ENCODE measurements around the gene GSC.
"Not testable (repeated sequence)": the region's sequence is repeated elsewhere in the genome, so short reads cannot be mapped to it uniquely, and the experiment has no call there.

The GSC gene

DNA sequence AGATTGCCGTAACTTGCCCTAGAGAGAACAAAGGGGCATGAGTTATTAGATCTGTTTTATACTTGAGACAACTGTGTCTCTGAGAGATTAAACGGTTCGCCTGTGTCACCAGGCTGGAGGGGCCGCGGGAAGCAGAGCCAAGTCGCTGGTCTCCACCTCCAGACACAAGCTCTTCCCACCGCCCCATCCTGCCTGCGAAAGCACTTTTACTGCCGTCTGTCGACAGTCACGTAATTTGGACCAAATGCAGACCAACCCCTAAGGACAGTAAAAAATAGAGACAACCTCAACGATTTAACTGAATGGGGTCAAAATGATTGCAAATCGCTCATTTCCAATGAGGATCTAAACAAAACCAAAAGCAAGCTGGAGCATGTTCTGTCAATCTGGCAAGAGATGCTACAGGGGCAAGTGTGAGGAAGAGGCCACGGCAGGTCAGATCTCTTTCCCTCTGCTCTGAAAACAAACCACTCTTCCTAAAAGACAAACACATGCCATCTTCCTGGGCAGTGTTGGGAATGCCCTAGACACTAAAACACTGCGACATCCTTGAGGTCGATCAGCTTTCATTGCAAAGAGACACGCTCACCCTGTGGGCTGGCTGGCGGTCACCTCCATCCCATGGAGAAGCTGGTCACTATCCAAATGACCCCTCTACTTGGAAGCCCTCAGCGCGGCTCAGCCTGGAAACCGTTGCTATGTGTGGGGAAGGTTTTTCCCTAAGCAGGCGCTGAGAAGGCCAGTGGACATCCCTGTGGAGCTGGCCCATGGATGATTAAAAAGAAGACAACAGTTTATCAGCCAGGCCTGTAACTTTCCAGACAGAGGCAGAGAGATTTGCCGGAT lies 17.1 kb downstream of the GSC start:
- H3K9ac ChIP-seq (ENCODE audit: insufficient read length, low read depth): no peak overlapping the region
- TF ChIP-seq ZNF274 (IDR thresholded peaks at IDR 0.05; ENCODE audit: low read depth, low read length) (no peak), SUZ12 (IDR thresholded peaks at IDR 0.05; ENCODE audit: extremely low read depth, insufficient read depth, insufficient read length) (no peak), YY1 (IDR thresholded peaks at IDR 0.05; ENCODE audit: insufficient read depth, insufficient read length) (no peak)
- DNase-seq (ENCODE audit: low read depth, low spot score): no peak
- H3K4me1 ChIP-seq (ENCODE audit: insufficient read depth, insufficient read length): no peaks in the 10 kb centered on the region
- H3K27me3 ChIP-seq (ENCODE audit: insufficient read depth, insufficient read length): no peaks in the 10 kb centered on the region
- no peak overlapping the region for H3K4me3 ChIP-seq (ENCODE audit: insufficient read length, low read depth)
- no peaks in the 10 kb centered on the region for H3K36me3 ChIP-seq (ENCODE audit: insufficient read depth, insufficient read length, low read length)
- H3K9me3 ChIP-seq (ENCODE audit: insufficient read depth, low read length): no peaks in the 10 kb centered on the region

DNA sequence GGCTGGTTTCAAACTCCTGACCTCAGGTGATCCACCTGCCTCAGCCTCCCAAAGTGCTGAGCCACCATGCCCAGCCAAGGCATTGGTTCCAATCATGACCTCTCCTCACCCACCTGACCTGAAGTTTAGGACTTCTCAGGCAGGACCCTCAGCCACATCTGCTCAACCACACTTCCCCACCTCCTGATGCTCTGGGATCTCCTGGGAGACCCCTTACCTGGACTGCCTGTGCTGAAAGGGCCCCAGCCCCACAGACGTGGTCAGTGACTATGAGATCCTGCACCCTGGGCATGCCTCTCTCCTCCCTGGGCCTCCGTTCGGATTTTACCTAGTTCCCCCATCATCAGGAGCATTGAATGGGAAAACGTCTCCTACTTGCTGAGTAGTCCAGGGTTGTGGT lies 18.0 kb downstream of the GSC start:
- Histone ChIP-seq H3K9me3 (ENCODE audit: insufficient read depth, low read length) (no peaks in the 10 kb centered on the region), H3K9ac (ENCODE audit: insufficient read length, low read depth) (no peak overlapping the region), H3K36me3 (ENCODE audit: insufficient read depth, insufficient read length, low read length) (no peaks in the 10 kb centered on the region), H3K4me1 (ENCODE audit: insufficient read depth, insufficient read length) (no peaks in the 10 kb centered on the region), H3K4me3 (ENCODE audit: insufficient read length, low read depth) (no peak overlapping the region), H3K27me3 (ENCODE audit: insufficient read depth, insufficient read length) (no peaks in the 10 kb centered on the region)
- no peak for DNase-seq (ENCODE audit: low read depth, low spot score)
- no peak for TF ChIP-seq SUZ12 (IDR thresholded peaks at IDR 0.05; ENCODE audit: extremely low read depth, insufficient read depth, insufficient read length)
- no peak for TF ChIP-seq YY1 (IDR thresholded peaks at IDR 0.05; ENCODE audit: insufficient read depth, insufficient read length)
- no peak for TF ChIP-seq ZNF274 (IDR thresholded peaks at IDR 0.05; ENCODE audit: low read depth, low read length)

DNA sequence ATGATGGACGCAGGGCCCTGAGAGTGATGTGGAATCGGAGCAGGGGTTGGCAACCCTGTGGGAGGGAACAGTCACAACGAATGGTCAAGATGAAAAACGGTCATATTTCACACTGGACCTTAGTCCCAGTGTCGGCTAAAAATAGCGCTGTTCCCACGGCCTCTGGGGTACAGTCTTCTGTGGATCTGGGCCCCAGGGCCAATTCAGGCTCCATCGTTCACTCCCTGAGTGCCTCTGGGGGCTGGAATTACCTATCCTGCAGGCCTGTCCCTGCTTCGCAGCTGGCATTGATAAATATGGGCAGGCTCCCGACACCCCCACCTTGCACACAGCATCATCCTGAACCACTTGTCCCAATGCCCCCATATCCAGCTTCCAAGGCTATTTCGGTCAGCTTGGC lies 18.6 kb downstream of the GSC start:
- H3K4me1 ChIP-seq (ENCODE audit: insufficient read depth, insufficient read length): no peaks in the 10 kb centered on the region
- no peaks in the 10 kb centered on the region for H3K9me3 ChIP-seq (ENCODE audit: insufficient read depth, low read length)
- DNase-seq (ENCODE audit: low read depth, low spot score): no peak
- no peak for TF ChIP-seq SUZ12 (IDR thresholded peaks at IDR 0.05; ENCODE audit: extremely low read depth, insufficient read depth, insufficient read length)
- no peak for TF ChIP-seq ZNF274 (IDR thresholded peaks at IDR 0.05; ENCODE audit: low read depth, low read length)
- TF ChIP-seq YY1 (IDR thresholded peaks at IDR 0.05; ENCODE audit: insufficient read depth, insufficient read length): no peak
- no peaks in the 10 kb centered on the region for H3K27me3 ChIP-seq (ENCODE audit: insufficient read depth, insufficient read length)
- H3K4me3 ChIP-seq (ENCODE audit: insufficient read length, low read depth): no peak overlapping the region
- no peaks in the 10 kb centered on the region for H3K36me3 ChIP-seq (ENCODE audit: insufficient read depth, insufficient read length, low read length)
- no peak overlapping the region for H3K9ac ChIP-seq (ENCODE audit: insufficient read length, low read depth)

DNA sequence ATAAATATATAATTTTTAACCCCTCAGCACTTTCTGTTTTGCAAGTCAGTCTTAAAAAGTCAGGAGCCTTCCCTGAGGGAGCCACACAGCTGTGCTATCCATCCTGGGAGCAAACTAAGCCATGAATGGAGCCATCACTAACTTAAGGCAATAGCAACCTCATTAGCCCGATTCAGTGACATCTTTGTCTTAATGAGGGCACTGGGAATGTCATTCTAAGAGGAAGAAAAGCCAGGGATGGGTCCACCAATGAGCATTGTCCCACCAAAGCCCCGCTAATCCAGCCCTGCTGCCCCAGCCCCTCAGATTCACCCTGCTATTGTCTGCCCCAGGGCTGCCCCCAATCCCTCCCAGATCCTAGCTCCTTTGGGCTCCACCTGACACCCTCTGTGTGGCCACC lies 19.5 kb downstream of the GSC start:
- Histone ChIP-seq H3K9ac (ENCODE audit: insufficient read length, low read depth) (no peak overlapping the region), H3K36me3 (ENCODE audit: insufficient read depth, insufficient read length, low read length) (no peaks in the 10 kb centered on the region), H3K4me1 (ENCODE audit: insufficient read depth, insufficient read length) (no peaks in the 10 kb centered on the region), H3K9me3 (ENCODE audit: insufficient read depth, low read length) (no peaks in the 10 kb centered on the region), H3K4me3 (ENCODE audit: insufficient read length, low read depth) (no peak overlapping the region), H3K27me3 (ENCODE audit: insufficient read depth, insufficient read length) (no peaks in the 10 kb centered on the region)
- TF ChIP-seq YY1 (IDR thresholded peaks at IDR 0.05; ENCODE audit: insufficient read depth, insufficient read length): no peak
- TF ChIP-seq ZNF274 (IDR thresholded peaks at IDR 0.05; ENCODE audit: low read depth, low read length): no peak
- no peak for TF ChIP-seq SUZ12 (IDR thresholded peaks at IDR 0.05; ENCODE audit: extremely low read depth, insufficient read depth, insufficient read length)
- DNase-seq (ENCODE audit: low read depth, low spot score): no peak

DNA sequence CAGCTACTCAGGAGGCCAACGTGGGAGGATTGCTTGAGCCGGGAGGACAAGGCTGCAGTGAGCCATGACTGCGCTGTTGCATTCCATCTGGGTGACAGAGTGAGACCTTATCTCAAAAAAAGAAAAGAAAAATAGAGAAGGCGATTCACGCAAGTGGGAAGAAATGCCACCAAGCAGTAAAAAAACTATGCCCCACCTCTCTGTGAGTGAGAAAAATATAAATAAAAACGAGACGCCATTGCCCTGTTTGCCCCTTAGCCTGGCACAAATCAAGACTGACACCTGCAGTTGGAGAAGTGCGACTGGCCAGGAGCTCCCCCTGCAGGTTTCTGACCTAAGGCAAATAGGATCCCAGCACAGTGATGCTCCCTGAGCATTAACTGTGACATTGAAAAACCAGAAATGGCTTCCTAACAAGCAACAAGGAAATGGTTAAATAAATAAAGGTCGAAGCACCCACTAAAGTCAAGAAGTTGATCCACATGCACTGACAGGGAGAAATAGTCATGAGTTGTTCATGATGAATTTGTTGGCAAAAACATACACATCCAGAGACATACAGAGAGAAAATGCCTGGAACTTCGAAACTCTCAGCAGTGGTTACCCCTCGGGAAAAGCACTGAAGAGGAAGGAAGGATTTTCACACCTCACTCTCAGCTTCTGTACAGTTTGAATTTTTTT lies 21.1 kb downstream of the GSC start:
- Histone ChIP-seq H3K9ac (ENCODE audit: insufficient read length, low read depth) (no peak overlapping the region), H3K4me1 (ENCODE audit: insufficient read depth, insufficient read length) (no peaks in the 10 kb centered on the region), H3K36me3 (ENCODE audit: insufficient read depth, insufficient read length, low read length) (no peaks in the 10 kb centered on the region), H3K4me3 (ENCODE audit: insufficient read length, low read depth) (no peak overlapping the region), H3K9me3 (ENCODE audit: insufficient read depth, low read length) (no peaks in the 10 kb centered on the region), H3K27me3 (ENCODE audit: insufficient read depth, insufficient read length) (no peaks in the 10 kb centered on the region)
- TF ChIP-seq SUZ12 (IDR thresholded peaks at IDR 0.05; ENCODE audit: extremely low read depth, insufficient read depth, insufficient read length) (no peak), YY1 (IDR thresholded peaks at IDR 0.05; ENCODE audit: insufficient read depth, insufficient read length) (no peak), ZNF274 (IDR thresholded peaks at IDR 0.05; ENCODE audit: low read depth, low read length) (no peak)
- DNase-seq (ENCODE audit: low read depth, low spot score): no peak

DNA sequence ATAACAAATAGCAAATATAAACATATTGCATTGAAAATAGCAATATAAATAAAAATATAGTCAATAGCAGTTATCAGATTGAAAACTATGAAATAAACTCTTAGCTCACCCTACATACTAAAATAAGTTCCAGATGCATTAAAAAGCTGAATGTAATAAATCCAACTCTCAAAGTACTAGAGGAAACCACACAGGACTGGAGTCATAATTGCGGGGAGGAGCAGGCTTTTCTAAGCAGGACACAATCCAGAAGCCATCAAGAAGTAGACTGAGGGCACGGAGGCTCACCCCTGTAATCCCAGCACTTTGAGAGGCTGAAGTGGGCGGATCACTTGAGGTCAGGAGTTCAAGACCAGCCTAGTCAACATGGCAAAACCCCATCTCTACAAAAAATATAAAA lies 22.2 kb downstream of the GSC start:
- H3K36me3 ChIP-seq (ENCODE audit: insufficient read depth, insufficient read length, low read length): no peaks in the 10 kb centered on the region
- H3K9ac ChIP-seq (ENCODE audit: insufficient read length, low read depth): no peak overlapping the region
- no peaks in the 10 kb centered on the region for H3K4me1 ChIP-seq (ENCODE audit: insufficient read depth, insufficient read length)
- TF ChIP-seq ZNF274 (IDR thresholded peaks at IDR 0.05; ENCODE audit: low read depth, low read length) (no peak), SUZ12 (IDR thresholded peaks at IDR 0.05; ENCODE audit: extremely low read depth, insufficient read depth, insufficient read length) (no peak), YY1 (IDR thresholded peaks at IDR 0.05; ENCODE audit: insufficient read depth, insufficient read length) (no peak)
- no peak overlapping the region for H3K4me3 ChIP-seq (ENCODE audit: insufficient read length, low read depth)
- no peak for DNase-seq (ENCODE audit: low read depth, low spot score)
- H3K27me3 ChIP-seq (ENCODE audit: insufficient read depth, insufficient read length): no peaks in the 10 kb centered on the region
- H3K9me3 ChIP-seq (ENCODE audit: insufficient read depth, low read length): no peaks in the 10 kb centered on the region

DNA sequence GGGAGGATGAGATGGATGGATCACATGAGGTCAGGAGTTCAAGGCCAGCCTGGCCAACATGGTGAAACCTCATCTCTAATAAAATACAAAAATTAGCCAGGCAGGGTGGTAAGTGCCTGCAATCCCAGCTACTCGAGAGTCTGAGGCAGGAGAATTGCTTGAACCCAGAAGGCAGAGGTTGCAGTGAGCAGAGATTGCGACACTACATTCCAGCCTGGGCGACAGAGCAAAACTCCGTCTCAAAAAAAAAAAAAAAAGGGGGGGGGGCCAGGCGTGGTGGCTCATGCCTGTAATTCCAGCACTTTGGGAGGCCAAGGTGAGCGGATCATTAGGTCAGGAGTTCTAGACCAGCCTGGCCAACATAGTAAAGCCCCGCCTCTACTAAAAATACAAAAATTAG lies 22.8 kb downstream of the GSC start:
- not testable (repeated sequence) for H3K9ac ChIP-seq (ENCODE audit: insufficient read length, low read depth); H3K4me1 ChIP-seq (ENCODE audit: insufficient read depth, insufficient read length)

More for the DNA sequence above, 22.8 kb downstream of the GSC start:
- not testable (repeated sequence) for H3K27me3 ChIP-seq (ENCODE audit: insufficient read depth, insufficient read length); H3K9me3 ChIP-seq (ENCODE audit: insufficient read depth, low read length); DNase-seq (ENCODE audit: low read depth, low spot score); H3K4me3 ChIP-seq (ENCODE audit: insufficient read length, low read depth); H3K36me3 ChIP-seq (ENCODE audit: insufficient read depth, insufficient read length, low read length)
